VCaP (cell line): ENCODE results near the gene MAP3K9.

Experiments used
- H3K27ac ChIP-seq: fragments of 450-650 bp; 2 replicates; pipeline ENCODE4 v1.5.1; 2017
- CTCF ChIP-seq: fragments of 450-650 bp; conservative IDR thresholded peaks from 2 replicates; pipeline ENCODE4 v1.5.1; 2017; ENCODE audit warnings: mild to moderate bottlenecking, moderate library complexity

Gene MAP3K9

GRCh38 chr14:70731447-70732239 is 77.7 kb downstream of the MAP3K9 start:
- no peak for TF ChIP-seq CTCF
- H3K27ac ChIP-seq: no peak overlapping the region

GRCh38 chr14:70730393-70730792 is 78.9 kb downstream of the MAP3K9 start:
- no peak for TF ChIP-seq CTCF
- H3K27ac ChIP-seq: no peak overlapping the region

- no peak for TF ChIP-seq CTCF
- no peak overlapping the region for H3K27ac ChIP-seq
Measured at GRCh38 chr14:70726651-70727375, 82.5 kb downstream of the MAP3K9 start.

- TF ChIP-seq CTCF: no peak
- H3K27ac ChIP-seq: no peak overlapping the region
Measured at GRCh38 chr14:70724944-70725343, 84.4 kb downstream of the MAP3K9 start.

GRCh38 chr14:70724110-70724509 is 85.2 kb downstream of the MAP3K9 start:
- TF ChIP-seq CTCF: no peak
- no peak overlapping the region for H3K27ac ChIP-seq

- TF ChIP-seq CTCF: no peak
- H3K27ac ChIP-seq: no peak overlapping the region
Measured at GRCh38 chr14:70723276-70723675, 86.0 kb downstream of the MAP3K9 start.

- TF ChIP-seq CTCF: no peak
- H3K27ac ChIP-seq: no peak overlapping the region
Measured at GRCh38 chr14:70722418-70722817, 86.9 kb downstream of the MAP3K9 start.
